ENCODE measurements around the gene ANAPC2. TPM values are rescaled to one million over a fixed set of nuclear protein-coding genes. Genes with fewer than 3 reads are reported as not detected.

The ANAPC2 gene
- total RNA-seq, 4 donors from 2014 or later: 10.2 to 12.4 (median 10.8) TPM

DNA sequence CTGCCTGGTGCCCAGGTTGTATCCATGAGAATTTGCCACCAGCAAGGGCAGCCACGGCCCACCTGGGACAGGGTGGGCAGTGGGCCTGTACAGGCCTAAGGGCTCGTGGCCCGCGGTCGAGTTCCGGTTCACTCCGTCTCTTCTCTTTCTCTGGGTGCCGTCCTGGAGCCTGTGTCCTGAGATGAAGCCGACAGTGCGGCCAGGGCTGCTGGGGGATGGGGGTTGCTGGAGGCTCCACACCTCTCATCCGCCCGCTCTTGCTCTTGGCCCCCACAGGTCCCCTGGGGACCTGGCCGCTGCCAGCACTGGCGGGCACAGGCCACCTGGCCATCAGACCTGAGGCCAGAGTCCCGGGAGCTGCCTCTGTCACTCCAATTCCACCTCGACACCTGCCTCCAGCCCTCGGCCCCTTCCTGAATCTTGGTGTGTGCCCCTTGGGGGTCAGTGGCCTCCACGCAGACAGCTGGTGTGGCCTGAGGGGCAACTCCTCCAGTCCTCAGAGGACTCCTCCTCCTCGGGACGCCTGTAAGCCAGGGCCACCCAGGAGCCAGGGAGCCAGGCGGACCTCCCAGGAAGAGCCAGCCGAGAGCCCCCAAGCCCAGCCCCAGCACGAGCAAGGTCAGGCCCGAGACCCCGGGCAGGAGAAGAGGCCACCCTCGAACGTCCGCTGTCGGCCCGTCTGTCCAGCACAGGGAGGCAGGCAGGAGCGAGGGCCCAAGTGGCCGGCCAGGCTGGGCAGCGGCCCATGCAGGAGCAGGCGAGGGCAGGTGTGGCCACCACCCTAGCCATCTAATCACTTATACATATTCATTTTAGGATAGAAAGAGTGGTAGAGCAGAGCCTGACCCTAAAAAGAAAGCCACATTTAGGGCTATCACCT, 23.8 kb downstream of the ANAPC2 start:
- H3K27me3 ChIP-seq: peaks cover 87 to 91% (median 90%) of the 10 kb centered on the region in 3 donors
- H3K36me3 ChIP-seq: no peaks in the 10 kb centered on the region
- H3K9me3 ChIP-seq: no peaks in the 10 kb centered on the region
- no peak overlapping the region for H3K4me3 ChIP-seq
- in situ Hi-C loops (cut with MboI; ENCODE audit: low sequenced_read_pairs in 4 of 4): no loop called here
- DNase-seq: no peak
- TF ChIP-seq CTCF (IDR thresholded peaks at IDR 0.05 in 4 of 5, conservative IDR thresholded peaks at IDR 0.05 in 1 of 5) (no peak), POLR2A (IDR thresholded peaks at IDR 0.05) (no peak)
- ATAC-seq: no peak
- H3K4me1 ChIP-seq: peaks cover 8 to 21% of the 10 kb centered on the region in 2 donors
- intact Hi-C loops (cut with DNase I; ENCODE audit: low total_unique reads): no loop called here
- no peak overlapping the region for H3K27ac ChIP-seq

DNA sequence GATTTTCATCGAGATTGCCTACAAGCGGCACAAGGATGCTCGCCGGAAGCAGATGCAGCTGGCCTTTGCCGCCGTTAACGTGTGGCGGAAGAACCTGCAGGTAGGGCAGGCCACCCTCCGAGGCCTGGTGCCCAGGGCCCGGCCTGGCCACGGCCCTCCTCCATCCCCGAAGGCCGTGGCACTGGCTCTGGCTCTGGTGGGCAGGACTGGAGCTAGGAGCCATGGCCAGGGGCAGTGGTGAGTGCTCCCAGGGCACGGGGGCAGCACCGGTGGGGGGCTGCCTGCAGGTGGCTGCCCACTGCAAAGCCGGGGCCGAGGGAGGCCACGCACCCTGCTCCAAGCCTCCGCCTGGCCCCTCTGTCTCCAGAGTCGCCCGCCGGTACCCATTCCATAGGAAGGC, 24.6 kb downstream of the ANAPC2 start:
- in situ Hi-C loops (cut with MboI; ENCODE audit: low sequenced_read_pairs in 4 of 4) (no loop called here), intact Hi-C loops (cut with DNase I; ENCODE audit: low total_unique reads) (no loop called here)
- TF ChIP-seq POLR2A (IDR thresholded peaks at IDR 0.05) (no peak), CTCF (IDR thresholded peaks at IDR 0.05 in 4 of 5, conservative IDR thresholded peaks at IDR 0.05 in 1 of 5) (no peak)
- no peak overlapping the region for H3K27ac ChIP-seq
- H3K9me3 ChIP-seq: no peaks in the 10 kb centered on the region
- no peak for ATAC-seq
- H3K27me3 ChIP-seq: peaks cover 88 to 99% (median 98%) of the 10 kb centered on the region in 3 donors
- no peak for DNase-seq
- H3K4me3 ChIP-seq: no peak overlapping the region
- no peaks in the 10 kb centered on the region for H3K36me3 ChIP-seq
- H3K4me1 ChIP-seq: peaks cover 3 to 21% of the 10 kb centered on the region in 2 donors

DNA sequence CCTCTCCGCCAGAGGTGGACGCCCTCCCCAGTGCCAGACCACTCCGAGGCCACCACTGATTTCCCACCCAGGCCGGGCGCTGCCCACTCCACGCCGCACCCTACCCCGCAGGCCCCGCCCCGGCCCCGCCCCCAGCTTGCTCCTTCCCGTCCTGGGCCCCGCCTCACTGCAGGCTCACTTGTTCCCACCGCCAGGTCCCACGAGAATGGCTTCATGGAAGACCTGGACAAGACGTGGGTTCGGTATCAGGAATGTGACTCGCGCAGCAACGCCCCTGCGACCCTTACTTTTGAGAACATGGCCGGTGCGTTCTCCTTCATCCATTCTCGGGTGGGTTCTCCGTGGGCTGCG, 25.0 kb downstream of the ANAPC2 start:
- DNase-seq: no peak
- TF ChIP-seq POLR2A (IDR thresholded peaks at IDR 0.05) (no peak), CTCF (IDR thresholded peaks at IDR 0.05 in 4 of 5, conservative IDR thresholded peaks at IDR 0.05 in 1 of 5) (no peak)
- no peak for ATAC-seq
- intact Hi-C loops (cut with DNase I; ENCODE audit: low total_unique reads) (no loop called here), in situ Hi-C loops (cut with MboI; ENCODE audit: low sequenced_read_pairs in 4 of 4) (no loop called here)
- H3K9me3 ChIP-seq: no peaks in the 10 kb centered on the region
- peak overlapping the region in 3 of 4 donors; percentile 23 to 34 (median 27) for H3K4me3 ChIP-seq
- no peaks in the 10 kb centered on the region for H3K36me3 ChIP-seq
- H3K27me3 ChIP-seq: peaks cover 90 to 100% (median 100%) of the 10 kb centered on the region in 3 donors
- peaks cover 0 to 18% of the 10 kb centered on the region in 2 donors for H3K4me1 ChIP-seq
- H3K27ac ChIP-seq: no peak overlapping the region

- in situ Hi-C loops (cut with MboI; ENCODE audit: low sequenced_read_pairs in 4 of 4): no loop called here
- no peak for TF ChIP-seq POLR2A (IDR thresholded peaks at IDR 0.05)
- TF ChIP-seq CTCF (IDR thresholded peaks at IDR 0.05 in 4 of 5, conservative IDR thresholded peaks at IDR 0.05 in 1 of 5): no peak
These were observed 25.6 kb downstream of the ANAPC2 start for GRCh38 chr9:137162505-137163364.

More at GRCh38 chr9:137162505-137163364, 25.6 kb downstream of the ANAPC2 start:
- peak overlapping the region in 3 of 4 donors; percentile 23 to 34 (median 27) for H3K4me3 ChIP-seq
- H3K27ac ChIP-seq: no peak overlapping the region
- H3K27me3 ChIP-seq: peaks cover 92 to 100% (median 100%) of the 10 kb centered on the region in 3 donors
- ATAC-seq (no peak), DNase-seq (no peak)
- no peaks in the 10 kb centered on the region for H3K36me3 ChIP-seq
- H3K9me3 ChIP-seq: no peaks in the 10 kb centered on the region
- H3K4me1 ChIP-seq: peaks cover 0 to 12% of the 10 kb centered on the region in 2 donors
- intact Hi-C loops (cut with DNase I; ENCODE audit: low total_unique reads): no loop called here

Data from gastrocnemius medialis (tissue), 4 donors.